ENCODE results near the gene SLC16A7. TPM values are rescaled to one million over a fixed set of nuclear protein-coding genes. Genes with fewer than 3 reads are reported as not detected.

Gene SLC16A7
- total RNA-seq, 1 donor from 2014 or later = 38.8 TPM

GRCh38 chr12:59660921-59661597 lies 65.2 kb downstream of the SLC16A7 start:
- no peaks in the 10 kb centered on the region for H3K36me3 ChIP-seq
- no peak for DNase-seq (ENCODE audit: extremely low spot score in 2 of 2)
- no peaks in the 10 kb centered on the region for H3K27me3 ChIP-seq
- intact Hi-C loops (cut with DNase I) = no loop called here
- H3K27ac ChIP-seq = no peak overlapping the region
- H3K4me3 ChIP-seq = no peak overlapping the region
- H3K4me1 ChIP-seq = peaks cover 8% of the 10 kb centered on the region
- H3K9me3 ChIP-seq = no peaks in the 10 kb centered on the region
- TF ChIP-seq POLR2AphosphoS5 (IDR thresholded peaks at IDR 0.05; ENCODE audit: insufficient read depth in 1 of 2, low read depth in 1 of 2) (no peak), CTCF (IDR thresholded peaks at IDR 0.05) (no peak), POLR2A (IDR thresholded peaks at IDR 0.05) (no peak)

GRCh38 chr12:59664495-59664894 lies 68.7 kb downstream of the SLC16A7 start:
- intact Hi-C loops (cut with DNase I) = no loop called here
- peaks cover 8% of the 10 kb centered on the region for H3K4me1 ChIP-seq
- no peak for TF ChIP-seq POLR2A (IDR thresholded peaks at IDR 0.05)
- TF ChIP-seq CTCF (IDR thresholded peaks at IDR 0.05) = no peak
- TF ChIP-seq POLR2AphosphoS5 (IDR thresholded peaks at IDR 0.05; ENCODE audit: insufficient read depth in 1 of 2, low read depth in 1 of 2) = no peak
- H3K9me3 ChIP-seq = no peaks in the 10 kb centered on the region
- no peak overlapping the region for H3K4me3 ChIP-seq
- H3K27me3 ChIP-seq = no peaks in the 10 kb centered on the region
- H3K27ac ChIP-seq = no peak overlapping the region
- H3K36me3 ChIP-seq = no peaks in the 10 kb centered on the region
- DNase-seq (ENCODE audit: extremely low spot score in 2 of 2) = no peak

GRCh38 chr12:59665701-59666100 lies 69.9 kb downstream of the SLC16A7 start:
- TF ChIP-seq POLR2AphosphoS5 (IDR thresholded peaks at IDR 0.05; ENCODE audit: insufficient read depth in 1 of 2, low read depth in 1 of 2) (no peak), POLR2A (IDR thresholded peaks at IDR 0.05) (no peak), CTCF (IDR thresholded peaks at IDR 0.05) (no peak)
- Histone ChIP-seq H3K27me3 (no peaks in the 10 kb centered on the region), H3K36me3 (no peaks in the 10 kb centered on the region), H3K9me3 (no peaks in the 10 kb centered on the region), H3K4me3 (no peak overlapping the region), H3K4me1 (no peaks in the 10 kb centered on the region), H3K27ac (no peak overlapping the region)
- intact Hi-C loops (cut with DNase I) = no loop called here
- no peak for DNase-seq (ENCODE audit: extremely low spot score in 2 of 2)

GRCh38 chr12:59668674-59669073 lies 72.8 kb downstream of the SLC16A7 start:
- Histone ChIP-seq H3K9me3 (no peaks in the 10 kb centered on the region), H3K27me3 (no peaks in the 10 kb centered on the region), H3K4me3 (no peak overlapping the region), H3K27ac (no peak overlapping the region), H3K36me3 (no peaks in the 10 kb centered on the region), H3K4me1 (no peaks in the 10 kb centered on the region)
- DNase-seq (ENCODE audit: extremely low spot score in 2 of 2) = no peak
- intact Hi-C loops (cut with DNase I) = no loop called here
- TF ChIP-seq POLR2A (IDR thresholded peaks at IDR 0.05) (no peak), POLR2AphosphoS5 (IDR thresholded peaks at IDR 0.05; ENCODE audit: insufficient read depth in 1 of 2, low read depth in 1 of 2) (no peak), CTCF (IDR thresholded peaks at IDR 0.05) (no peak)

- no peaks in the 10 kb centered on the region for H3K27me3 ChIP-seq
- H3K27ac ChIP-seq = no peak overlapping the region
- H3K4me1 ChIP-seq = no peaks in the 10 kb centered on the region
- intact Hi-C loops (cut with DNase I) = no loop called here
- H3K36me3 ChIP-seq = no peaks in the 10 kb centered on the region
- H3K4me3 ChIP-seq = no peak overlapping the region
- TF ChIP-seq CTCF (IDR thresholded peaks at IDR 0.05) (no peak), POLR2AphosphoS5 (IDR thresholded peaks at IDR 0.05; ENCODE audit: insufficient read depth in 1 of 2, low read depth in 1 of 2) (no peak), POLR2A (IDR thresholded peaks at IDR 0.05) (no peak)
- H3K9me3 ChIP-seq = no peaks in the 10 kb centered on the region
- DNase-seq (ENCODE audit: extremely low spot score in 2 of 2) = no peak
These were observed 76.4 kb downstream of the SLC16A7 start for GRCh38 chr12:59672273-59672672.

Data from vagina (tissue), 2 donors.